NCI-H2171 treated with DMSO at 0.1 percent for 48 hours (cell line): Measurements from ENCODE around the gene MRM2.
A peak's percentile ranks its signal among the peaks of the same experiment; 100 is the strongest.

Experiments
- DNase-seq: peaks from one replicate; lab custom pipeline; 2025; lab: John Stamatoyannopoulos, UW

MRM2 gene

GRCh38 chr7:2203766-2204300, 38.2 kb downstream of the MRM2 start:
- no peak for DNase-seq

- no peak for DNase-seq
Observed at GRCh38 chr7:2202901-2203765, 38.9 kb downstream of the MRM2 start.

GRCh38 chr7:2202361-2202761, 39.6 kb downstream of the MRM2 start:
- DNase-seq, result no peak

GRCh38 chr7:2201686-2202360, 40.2 kb downstream of the MRM2 start:
- no peak for DNase-seq

- DNase-seq, result no peak
Observed at GRCh38 chr7:2201128-2201527, 40.9 kb downstream of the MRM2 start.

GRCh38 chr7:2200584-2200980, 41.4 kb downstream of the MRM2 start:
- no peak for DNase-seq

- no peak for DNase-seq
Observed at GRCh38 chr7:2199956-2200583, 41.9 kb downstream of the MRM2 start.

- no peak for DNase-seq
Observed at GRCh38 chr7:2199528-2199927, 42.5 kb downstream of the MRM2 start.

GRCh38 chr7:2198760-2199159, 43.2 kb downstream of the MRM2 start:
- no peak for DNase-seq

GRCh38 chr7:2198206-2198605, 43.8 kb downstream of the MRM2 start:
- no peak for DNase-seq

GRCh38 chr7:2197436-2198155, 44.4 kb downstream of the MRM2 start:
- DNase-seq, result no peak

GRCh38 chr7:2196381-2197378, 45.3 kb downstream of the MRM2 start:
- peak; percentile 31 for DNase-seq

- DNase-seq, result peak; percentile 18
Observed at GRCh38 chr7:2195400-2196246, 46.4 kb downstream of the MRM2 start.

- no peak for DNase-seq
Observed at GRCh38 chr7:2193575-2194305, 48.3 kb downstream of the MRM2 start.

- DNase-seq, result peak; percentile 25
Observed at GRCh38 chr7:2192831-2193534, 49.0 kb downstream of the MRM2 start.

GRCh38 chr7:2191016-2191415, 51.0 kb downstream of the MRM2 start:
- no peak for DNase-seq

- no peak for DNase-seq
Observed at GRCh38 chr7:2190531-2190930, 51.5 kb downstream of the MRM2 start.

- no peak for DNase-seq
Observed at GRCh38 chr7:2186166-2186565, 55.8 kb downstream of the MRM2 start.
